B cell (primary cell): Measurements from ENCODE around the gene FBXL16.

Source experiments
- EZH2 ChIP-seq: IDR thresholded peaks from 2 replicates; pipeline ENCODE4 v1.6.1; 2012; ENCODE audit warnings: borderline replicate concordance, low read depth, mild to moderate bottlenecking, moderate library complexity, low read length; ENCODE audit not compliant: insufficient read depth, poor library complexity, severe bottlenecking
- TF ChIP-seq, protein P1 (sequence below): fragments of 200-600 bp; IDR thresholded peaks from one replicate; pipeline ENCODE4 v1.8.0; 2022; ENCODE audit warnings: antibody characterized with exemption, mild to moderate bottlenecking

DNA sequence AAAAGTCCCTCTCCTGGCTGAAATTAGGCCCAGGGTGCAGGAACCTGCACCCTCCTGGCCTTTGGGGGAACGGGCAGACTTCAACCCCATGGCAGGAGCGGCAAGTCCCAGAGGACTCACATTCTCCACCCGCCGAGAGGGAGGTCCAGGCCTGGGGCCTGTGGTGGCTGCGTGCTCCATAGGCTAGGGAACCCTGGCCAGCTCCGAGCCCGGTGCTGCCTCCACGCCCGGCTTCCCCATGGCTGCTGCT is 20.5 kb upstream of the FBXL16 start:
- TF ChIP-seq, protein P1, sequence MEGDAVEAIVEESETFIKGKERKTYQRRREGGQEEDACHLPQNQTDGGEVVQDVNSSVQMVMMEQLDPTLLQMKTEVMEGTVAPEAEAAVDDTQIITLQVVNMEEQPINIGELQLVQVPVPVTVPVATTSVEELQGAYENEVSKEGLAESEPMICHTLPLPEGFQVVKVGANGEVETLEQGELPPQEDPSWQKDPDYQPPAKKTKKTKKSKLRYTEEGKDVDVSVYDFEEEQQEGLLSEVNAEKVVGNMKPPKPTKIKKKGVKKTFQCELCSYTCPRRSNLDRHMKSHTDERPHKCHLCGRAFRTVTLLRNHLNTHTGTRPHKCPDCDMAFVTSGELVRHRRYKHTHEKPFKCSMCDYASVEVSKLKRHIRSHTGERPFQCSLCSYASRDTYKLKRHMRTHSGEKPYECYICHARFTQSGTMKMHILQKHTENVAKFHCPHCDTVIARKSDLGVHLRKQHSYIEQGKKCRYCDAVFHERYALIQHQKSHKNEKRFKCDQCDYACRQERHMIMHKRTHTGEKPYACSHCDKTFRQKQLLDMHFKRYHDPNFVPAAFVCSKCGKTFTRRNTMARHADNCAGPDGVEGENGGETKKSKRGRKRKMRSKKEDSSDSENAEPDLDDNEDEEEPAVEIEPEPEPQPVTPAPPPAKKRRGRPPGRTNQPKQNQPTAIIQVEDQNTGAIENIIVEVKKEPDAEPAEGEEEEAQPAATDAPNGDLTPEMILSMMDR = no peak
- TF ChIP-seq EZH2 = no peak
